ENCODE results near the gene QPCT.

Gene QPCT

GRCh38 chr2:37302701-37303252 lies 41.7 kb upstream of the QPCT start:
- no peak for DNase-seq (ENCODE audit: insufficient read length, low spot score)
- FAIRE-seq = no peak

GRCh38 chr2:37306024-37306423 lies 38.4 kb upstream of the QPCT start:
- no peak for DNase-seq (ENCODE audit: insufficient read length, low spot score)
- no peak for FAIRE-seq

More at GRCh38 chr2:37302701-37303252, 41.7 kb upstream of the QPCT start:
- TF ChIP-seq CTCF (IDR thresholded peaks at IDR 0.05; ENCODE audit: insufficient read depth, missing control alignments) = no peak

GRCh38 chr2:37307500-37307899 lies 36.9 kb upstream of the QPCT start:
- DNase-seq (ENCODE audit: insufficient read length, low spot score) = no peak
- no peak for TF ChIP-seq CTCF (IDR thresholded peaks at IDR 0.05; ENCODE audit: insufficient read depth, missing control alignments)
- no peak for FAIRE-seq

More at GRCh38 chr2:37306024-37306423, 38.4 kb upstream of the QPCT start:
- TF ChIP-seq CTCF (IDR thresholded peaks at IDR 0.05; ENCODE audit: insufficient read depth, missing control alignments) = no peak

- DNase-seq (ENCODE audit: insufficient read length, low spot score) (no peak), FAIRE-seq (no peak)
- no peak for TF ChIP-seq CTCF (IDR thresholded peaks at IDR 0.05; ENCODE audit: insufficient read depth, missing control alignments)
Measured at GRCh38 chr2:37315364-37315763, 29.1 kb upstream of the QPCT start.

- DNase-seq (ENCODE audit: insufficient read length, low spot score) = no peak
- no peak for FAIRE-seq
- TF ChIP-seq CTCF (IDR thresholded peaks at IDR 0.05; ENCODE audit: insufficient read depth, missing control alignments) = no peak
Measured at GRCh38 chr2:37316181-37316580, 28.2 kb upstream of the QPCT start.

- no peak for FAIRE-seq
- TF ChIP-seq CTCF (IDR thresholded peaks at IDR 0.05; ENCODE audit: insufficient read depth, missing control alignments) = no peak
- no peak for DNase-seq (ENCODE audit: insufficient read length, low spot score)
Measured at GRCh38 chr2:37317746-37318145, 26.7 kb upstream of the QPCT start.

- FAIRE-seq = no peak
- TF ChIP-seq CTCF (IDR thresholded peaks at IDR 0.05; ENCODE audit: insufficient read depth, missing control alignments) = no peak
- DNase-seq (ENCODE audit: insufficient read length, low spot score) = no peak
Measured at GRCh38 chr2:37318401-37318800, 26.0 kb upstream of the QPCT start.
